CD4-positive, alpha-beta T cell treated with Interleukin-4 for 4 hours (primary cell): Measurements from ENCODE around the gene LTB4R.

Experiments used
- DNase-seq: peaks from one replicate; pipeline ENCODE4 v3.0.0-alpha.2; 2020

LTB4R gene, protein sequence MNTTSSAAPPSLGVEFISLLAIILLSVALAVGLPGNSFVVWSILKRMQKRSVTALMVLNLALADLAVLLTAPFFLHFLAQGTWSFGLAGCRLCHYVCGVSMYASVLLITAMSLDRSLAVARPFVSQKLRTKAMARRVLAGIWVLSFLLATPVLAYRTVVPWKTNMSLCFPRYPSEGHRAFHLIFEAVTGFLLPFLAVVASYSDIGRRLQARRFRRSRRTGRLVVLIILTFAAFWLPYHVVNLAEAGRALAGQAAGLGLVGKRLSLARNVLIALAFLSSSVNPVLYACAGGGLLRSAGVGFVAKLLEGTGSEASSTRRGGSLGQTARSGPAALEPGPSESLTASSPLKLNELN

DNA sequence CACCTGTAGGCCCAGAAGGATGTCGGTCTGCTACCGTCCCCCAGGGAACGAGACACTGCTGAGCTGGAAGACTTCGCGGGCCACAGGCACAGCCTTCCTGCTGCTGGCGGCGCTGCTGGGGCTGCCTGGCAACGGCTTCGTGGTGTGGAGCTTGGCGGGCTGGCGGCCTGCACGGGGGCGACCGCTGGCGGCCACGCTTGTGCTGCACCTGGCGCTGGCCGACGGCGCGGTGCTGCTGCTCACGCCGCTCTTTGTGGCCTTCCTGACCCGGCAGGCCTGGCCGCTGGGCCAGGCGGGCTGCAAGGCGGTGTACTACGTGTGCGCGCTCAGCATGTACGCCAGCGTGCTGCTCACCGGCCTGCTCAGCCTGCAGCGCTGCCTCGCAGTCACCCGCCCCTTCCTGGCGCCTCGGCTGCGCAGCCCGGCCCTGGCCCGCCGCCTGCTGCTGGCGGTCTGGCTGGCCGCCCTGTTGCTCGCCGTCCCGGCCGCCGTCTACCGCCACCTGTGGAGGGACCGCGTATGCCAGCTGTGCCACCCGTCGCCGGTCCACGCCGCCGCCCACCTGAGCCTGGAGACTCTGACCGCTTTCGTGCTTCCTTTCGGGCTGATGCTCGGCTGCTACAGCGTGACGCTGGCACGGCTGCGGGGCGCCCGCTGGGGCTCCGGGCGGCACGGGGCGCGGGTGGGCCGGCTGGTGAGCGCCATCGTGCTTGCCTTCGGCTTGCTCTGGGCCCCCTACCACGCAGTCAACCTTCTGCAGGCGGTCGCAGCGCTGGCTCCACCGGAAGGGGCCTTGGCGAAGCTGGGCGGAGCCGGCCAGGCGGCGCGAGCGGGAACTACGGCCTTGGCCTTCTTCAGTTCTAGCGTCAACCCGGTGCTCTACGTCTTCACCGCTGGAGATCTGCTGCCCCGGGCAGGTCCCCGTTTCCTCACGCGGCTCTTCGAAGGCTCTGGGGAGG, at the start of gene LTB4R:
Gene LTB4R, plus strand, starts transcription at position 857 of the 959 bp plus-strand sequence. CDS start 4,150 bp downstream, outside the sequence.
- DNase-seq, result peak; percentile 66

DNA sequence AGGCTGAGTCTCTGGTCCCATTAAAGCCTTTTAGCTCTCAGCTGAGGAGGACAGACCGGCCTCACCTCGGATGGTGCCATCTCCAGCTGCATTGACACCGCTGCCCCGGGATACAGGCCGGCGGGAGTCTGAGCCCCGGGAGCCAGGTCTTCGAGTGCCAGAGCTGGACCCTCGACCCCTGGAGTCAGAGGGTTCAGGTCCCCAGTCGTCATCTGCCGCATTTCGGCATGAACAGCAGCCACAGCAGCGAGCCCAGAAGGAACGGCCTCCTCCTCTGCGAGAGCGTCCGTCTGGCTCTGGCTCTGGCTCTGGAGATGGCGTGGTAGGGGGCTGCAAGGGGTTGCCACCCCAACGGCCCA, 49.4 kb upstream of the LTB4R start:
- DNase-seq, result no peak

DNA sequence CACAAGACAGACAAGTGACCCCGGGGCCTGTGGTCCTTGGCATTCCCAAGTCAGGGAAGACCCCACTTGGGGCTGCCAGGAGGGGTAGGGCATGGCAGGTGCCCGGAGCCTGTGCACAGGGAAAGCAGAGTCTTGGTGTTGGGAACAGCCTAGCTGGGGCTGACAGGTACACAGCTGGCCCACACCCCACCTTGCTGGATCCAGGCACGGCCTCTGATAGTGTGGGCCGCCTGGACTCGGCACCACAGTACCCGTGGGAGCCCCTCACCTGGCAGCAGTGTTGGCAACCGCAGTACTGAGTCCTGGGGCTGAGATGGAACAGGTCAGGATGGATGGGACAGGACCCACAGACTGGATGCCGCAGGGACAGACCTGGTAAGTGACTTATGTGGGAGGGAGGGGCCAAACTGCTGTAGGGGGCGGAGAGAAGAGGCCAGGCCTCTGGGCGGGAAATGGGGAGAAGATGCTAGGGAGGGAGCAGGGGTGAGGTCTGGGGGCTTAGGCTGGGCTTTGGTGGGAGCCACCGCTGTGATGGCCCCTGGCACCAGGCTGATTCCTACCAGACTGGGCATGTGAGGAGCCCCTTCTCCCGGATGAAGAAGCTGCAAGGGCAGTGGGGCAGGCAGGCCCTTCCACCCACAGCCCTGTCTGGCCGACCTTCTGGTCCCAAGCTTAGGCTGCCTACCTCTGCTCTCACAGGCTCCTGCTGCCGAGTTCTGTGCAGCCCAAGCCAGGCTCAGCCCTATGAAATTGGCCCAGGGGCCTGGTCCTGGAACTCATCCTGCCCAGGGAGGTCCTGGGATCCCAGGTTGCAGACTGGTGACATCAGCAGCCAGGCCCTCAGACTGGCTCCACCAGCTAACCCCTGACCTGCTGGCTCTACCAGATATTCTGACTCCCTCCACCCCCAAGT, 48.2 kb upstream of the LTB4R start, which contains the start of gene TGM1:
Gene TGM1, minus strand, starts transcription at position 357 of the 913 bp plus-strand sequence. CDS start 825 bp downstream, outside the sequence.
- DNase-seq, result no peak

DNA sequence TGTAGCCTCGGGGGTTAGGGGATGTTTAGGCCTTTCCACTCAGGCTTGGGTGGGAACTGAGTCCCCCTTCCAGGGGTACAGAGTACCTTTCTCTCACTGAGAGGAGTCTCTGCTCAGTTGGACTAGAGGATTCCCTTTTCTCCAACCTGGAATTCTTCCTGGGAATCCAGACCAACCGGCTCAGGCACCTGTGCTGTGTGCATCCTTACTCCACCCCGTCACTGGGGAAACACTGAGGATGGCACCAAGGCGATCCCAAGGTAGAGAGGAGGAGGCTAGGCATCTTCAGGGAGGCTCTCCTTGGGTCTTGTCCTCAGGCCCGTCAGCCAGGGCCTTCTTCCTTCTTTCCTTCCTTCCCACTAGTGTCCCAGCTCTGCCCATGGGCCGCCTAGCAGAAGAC, 47.5 kb upstream of the LTB4R start:
- no peak for DNase-seq

- DNase-seq, result no peak
These were observed 47.0 kb upstream of the LTB4R start for GRCh38 chr14:24264298-24264697.

- DNase-seq, result no peak
These were observed 44.7 kb upstream of the LTB4R start for GRCh38 chr14:24266344-24267244.

- no peak for DNase-seq
These were observed 43.8 kb upstream of the LTB4R start for GRCh38 chr14:24267516-24267915.

DNA sequence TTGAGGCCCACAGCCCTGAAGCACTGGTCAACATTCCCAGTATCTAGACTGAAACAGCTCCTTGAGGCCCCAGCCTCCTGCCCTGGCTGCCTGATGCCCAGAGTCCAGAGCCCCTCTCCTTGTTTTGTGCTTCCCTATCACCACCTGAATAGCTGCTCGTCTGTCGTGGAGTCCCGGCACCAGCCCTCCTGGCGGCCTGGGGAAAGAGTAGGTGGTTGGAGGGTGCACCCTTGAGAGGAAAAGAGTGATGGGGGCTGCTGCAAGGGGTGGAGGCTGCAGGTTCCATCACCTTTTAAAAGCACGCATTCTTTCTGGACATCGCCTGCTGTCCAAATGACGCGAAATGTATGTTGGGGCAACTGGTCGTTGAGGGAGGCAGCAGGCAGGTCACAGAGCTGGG, 43.1 kb upstream of the LTB4R start:
- DNase-seq, result no peak

- DNase-seq, result no peak
These were observed 41.9 kb upstream of the LTB4R start for GRCh38 chr14:24269368-24269767.

DNA sequence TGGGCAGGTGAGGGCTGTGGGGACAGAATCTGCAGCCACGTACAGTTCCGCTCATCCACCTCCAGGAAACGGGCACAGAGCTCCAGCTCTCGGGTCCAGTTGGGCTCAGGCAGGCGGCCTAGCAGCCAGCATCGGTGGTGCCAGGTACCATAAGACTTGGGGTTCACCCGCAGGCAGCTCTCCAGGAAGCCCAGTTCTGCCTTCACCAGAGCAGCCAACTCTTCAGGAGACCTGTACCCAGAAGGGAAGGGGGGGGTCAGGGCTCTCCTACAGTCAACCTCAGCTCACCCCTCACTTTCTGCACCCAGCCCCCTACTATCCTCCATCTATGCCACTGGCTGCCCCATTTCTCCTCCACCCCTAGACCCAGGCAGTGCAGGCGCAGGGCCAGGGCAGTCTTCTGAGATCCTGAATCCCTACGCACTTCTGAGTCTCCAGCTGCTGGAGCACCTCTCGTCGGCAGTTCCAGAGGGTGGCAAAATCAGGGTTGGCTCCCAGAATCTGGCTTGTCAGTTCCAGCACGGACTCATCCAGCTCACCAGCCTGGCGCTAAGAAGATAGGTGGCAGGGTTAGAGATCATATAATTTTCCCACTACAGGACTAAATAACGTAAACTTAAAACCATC, 41.3 kb upstream of the LTB4R start:
- no peak for DNase-seq

DNA sequence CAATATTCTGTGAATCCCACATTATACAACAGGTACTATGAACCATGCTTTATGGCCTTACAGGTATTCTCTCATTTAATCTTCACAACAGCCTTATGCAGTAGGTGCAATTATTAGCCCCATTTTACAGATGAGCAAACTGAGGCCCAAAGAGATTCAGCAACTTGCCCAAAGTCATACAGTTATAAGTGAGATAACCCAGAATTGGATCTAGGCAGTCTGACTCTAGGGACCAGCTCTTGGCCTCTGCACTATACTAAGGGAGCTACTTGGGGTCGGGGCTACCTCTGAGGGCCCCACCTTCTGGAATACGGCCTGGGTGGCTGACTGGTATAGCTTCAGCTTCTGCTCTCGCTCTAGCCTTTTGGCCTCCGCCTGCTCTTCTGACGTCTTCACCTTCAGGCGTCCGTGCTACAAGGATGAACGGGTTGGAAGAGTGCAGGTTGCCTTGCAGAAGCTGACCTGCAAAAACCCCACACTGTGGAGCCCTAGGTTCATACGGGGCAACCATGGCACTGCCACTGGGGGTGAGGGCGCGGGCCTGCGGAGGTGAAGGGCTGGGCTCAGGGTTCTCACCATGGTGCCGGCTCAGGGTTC, 40.7 kb upstream of the LTB4R start:
- no peak for DNase-seq

DNA sequence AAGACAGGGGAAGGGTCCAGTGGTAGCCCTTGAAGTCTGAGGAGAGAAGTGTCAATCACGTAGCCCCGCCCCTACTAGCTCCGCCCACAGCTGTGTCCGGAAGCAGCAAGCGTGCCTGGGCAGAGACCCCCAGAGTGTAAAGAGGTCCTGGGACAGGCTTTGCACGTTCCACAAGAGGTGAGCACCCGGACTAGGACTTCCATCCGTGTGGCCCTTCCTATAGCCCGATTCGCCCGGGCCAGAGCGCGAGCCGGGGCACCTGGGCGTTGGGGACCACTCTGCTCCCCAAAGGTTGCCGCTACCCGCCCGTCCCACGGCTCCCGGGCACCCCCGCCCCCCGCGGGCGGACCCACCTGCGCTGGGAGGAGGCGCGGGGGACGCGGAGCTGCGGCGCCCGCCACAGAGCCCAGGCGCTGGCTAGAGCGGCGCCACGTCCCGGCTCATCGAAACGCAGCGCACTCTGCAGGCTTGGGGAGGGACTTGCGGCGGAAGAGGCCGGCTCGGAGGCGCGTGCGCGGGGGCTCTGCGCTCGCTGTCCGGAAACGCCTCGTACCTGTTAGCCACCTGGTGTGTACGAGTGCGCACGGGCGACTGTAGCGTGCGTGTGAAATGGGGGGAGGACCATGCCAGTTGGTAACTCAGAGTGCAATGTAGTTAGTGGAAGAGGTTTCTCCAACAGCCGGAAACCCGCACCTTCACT, 40.0 kb upstream of the LTB4R start, which contains the start of gene RABGGTA:
Gene RABGGTA, minus strand, starts transcription at position 464 of the 700 bp plus-strand sequence. CDS start 482 bp downstream, outside the sequence.
- DNase-seq, result peak; percentile 93

GRCh38 chr14:24271834-24272263, 39.5 kb upstream of the LTB4R start:
- no peak for DNase-seq

GRCh38 chr14:24272467-24272866, 38.8 kb upstream of the LTB4R start:
- DNase-seq, result no peak

- DNase-seq, result no peak
These were observed 37.8 kb upstream of the LTB4R start for GRCh38 chr14:24273422-24273998.

- peak; percentile 66 for DNase-seq
These were observed 37.2 kb upstream of the LTB4R start for GRCh38 chr14:24274101-24274543.

DNA sequence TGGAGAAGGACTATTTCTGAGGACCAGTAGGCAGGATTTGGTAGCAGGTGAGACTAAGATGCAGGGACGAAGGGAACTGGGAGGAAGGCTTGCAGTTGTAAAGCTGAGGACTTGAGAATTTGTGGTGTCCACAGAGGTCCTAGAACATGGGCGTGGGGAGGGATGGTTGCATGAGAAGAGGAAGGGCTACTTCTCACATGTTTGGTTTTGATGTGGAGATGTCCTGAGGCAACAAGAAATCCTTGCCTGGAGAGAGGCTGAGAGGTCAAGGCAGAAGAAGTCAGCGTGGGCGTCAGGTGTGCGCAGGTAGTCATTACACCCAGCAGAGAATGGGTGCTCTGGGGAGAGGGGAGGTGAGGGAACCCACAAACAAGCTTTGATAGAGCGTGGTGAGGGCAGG, 34.2 kb upstream of the LTB4R start:
- no peak for DNase-seq

GRCh38 chr14:24277606-24278321, 33.5 kb upstream of the LTB4R start:
- no peak for DNase-seq

DNA sequence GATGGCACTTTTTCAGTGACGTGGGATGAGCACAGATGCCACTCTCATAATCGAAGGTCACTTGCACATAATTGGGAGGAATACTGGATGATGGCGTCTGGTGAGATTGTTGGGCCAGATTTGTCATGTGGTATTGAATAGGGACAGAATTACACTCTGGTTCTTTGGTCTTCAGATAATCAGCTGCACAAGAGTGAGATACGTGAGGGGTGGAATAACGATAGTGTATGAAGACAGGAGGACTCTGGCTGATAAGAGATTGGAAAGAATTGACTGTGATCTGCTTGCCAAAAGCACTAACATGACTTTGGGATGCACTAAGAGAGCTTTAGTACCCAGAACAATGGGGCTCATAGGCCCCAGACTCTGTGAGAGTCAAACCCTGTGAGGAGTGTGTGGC, 32.9 kb upstream of the LTB4R start:
- DNase-seq, result no peak
